Activated CD8-positive, alpha-beta memory T cell treated with anti-CD3 and anti-CD28 coated beads for 48 hours (primary cell): ENCODE data around the gene MGMT.

Experiments
- DNase-seq, 3 experiments: peaks; one replicate each; pipeline ENCODE4 v3.0.0-alpha.2; 2020; ENCODE audit warnings: low read depth in 2 of 3, low spot score in 2 of 3

Gene MGMT

GRCh38 chr10:129581827-129582411, 114.9 kb downstream of the MGMT start:
- DNase-seq = no peak

DNA sequence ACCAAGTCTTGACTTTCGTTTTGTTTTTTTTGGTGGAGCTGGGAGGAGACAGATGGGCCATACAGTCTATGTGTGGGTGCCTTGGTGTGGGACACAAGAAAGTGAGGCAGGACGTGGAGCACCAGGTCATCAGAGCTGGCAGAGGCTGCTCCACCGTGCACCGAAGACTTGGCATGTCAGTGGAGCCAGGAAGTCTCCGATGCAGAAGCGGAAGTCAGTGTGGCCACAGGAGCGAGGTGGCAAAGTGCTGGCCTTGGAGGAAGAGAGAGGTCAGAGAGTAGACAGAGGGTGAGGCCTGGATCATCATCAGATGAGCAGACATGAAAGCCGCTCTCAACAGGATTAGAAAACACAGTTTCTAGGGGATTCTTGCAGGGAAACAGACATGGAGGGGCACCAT, 116.8 kb downstream of the MGMT start:
- no peak for DNase-seq

- no peak for DNase-seq
Observed at GRCh38 chr10:129586898-129587443, 119.9 kb downstream of the MGMT start.

DNA sequence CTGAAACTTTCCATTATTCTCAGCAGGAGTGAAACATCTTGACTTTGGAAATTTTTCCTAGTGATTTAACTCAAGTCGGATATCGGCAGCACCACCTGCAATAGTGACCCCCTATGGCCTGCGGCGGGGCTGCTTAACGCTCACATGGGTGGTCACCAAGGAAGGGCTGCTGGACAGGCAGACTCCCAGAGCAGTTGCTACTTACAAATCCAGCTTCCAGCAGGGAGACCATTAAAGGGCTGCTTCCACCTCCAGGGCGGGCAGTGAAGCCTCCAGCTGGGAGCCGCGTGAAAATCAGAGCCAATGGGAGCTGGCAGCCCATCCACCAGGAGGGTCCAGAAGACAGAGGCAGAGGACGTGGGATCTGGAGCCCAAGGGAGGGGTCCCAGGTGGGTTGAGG, 122.5 kb downstream of the MGMT start:
- DNase-seq = no peak

GRCh38 chr10:129593953-129594352, 126.9 kb downstream of the MGMT start:
- no peak for DNase-seq

DNA sequence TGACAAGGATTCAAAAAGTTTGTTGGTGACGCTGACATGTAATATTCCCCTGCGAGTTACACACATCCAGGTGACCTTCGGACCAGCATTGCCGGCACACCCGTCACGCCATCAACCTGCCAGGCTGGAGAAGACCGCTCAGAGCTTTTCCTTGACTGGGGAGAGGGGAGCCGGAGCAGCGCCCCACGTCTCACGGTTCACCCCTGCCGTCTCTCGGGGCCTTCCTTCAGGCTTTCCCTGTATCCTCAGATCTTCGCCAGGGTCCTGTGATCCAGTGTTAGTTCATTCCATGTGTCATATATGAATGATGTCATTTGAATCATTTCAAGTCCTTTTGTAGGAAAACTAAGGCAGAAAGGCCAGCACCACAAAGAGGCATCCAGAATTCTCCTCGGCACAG, 127.8 kb downstream of the MGMT start:
- no peak for DNase-seq

DNA sequence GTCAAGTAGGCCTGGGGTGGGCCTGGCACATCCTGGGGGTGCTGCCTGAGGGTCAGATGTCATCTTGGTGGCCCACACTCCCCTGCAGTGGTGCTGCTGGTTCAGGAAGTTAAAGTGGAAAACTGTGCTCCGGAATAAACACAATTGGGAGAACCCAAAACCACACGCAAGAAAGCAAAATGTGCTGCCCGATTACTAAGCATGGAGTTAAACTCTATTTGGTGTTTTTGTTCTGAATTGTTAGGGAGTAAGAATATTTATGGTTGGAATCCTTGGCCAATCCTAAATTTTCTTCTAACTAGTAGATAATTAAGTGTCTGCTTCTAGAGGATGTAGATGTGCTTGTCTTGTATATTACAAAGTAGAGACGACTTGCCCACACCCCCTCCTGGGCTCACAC, 131.4 kb downstream of the MGMT start:
- no peak for DNase-seq

DNA sequence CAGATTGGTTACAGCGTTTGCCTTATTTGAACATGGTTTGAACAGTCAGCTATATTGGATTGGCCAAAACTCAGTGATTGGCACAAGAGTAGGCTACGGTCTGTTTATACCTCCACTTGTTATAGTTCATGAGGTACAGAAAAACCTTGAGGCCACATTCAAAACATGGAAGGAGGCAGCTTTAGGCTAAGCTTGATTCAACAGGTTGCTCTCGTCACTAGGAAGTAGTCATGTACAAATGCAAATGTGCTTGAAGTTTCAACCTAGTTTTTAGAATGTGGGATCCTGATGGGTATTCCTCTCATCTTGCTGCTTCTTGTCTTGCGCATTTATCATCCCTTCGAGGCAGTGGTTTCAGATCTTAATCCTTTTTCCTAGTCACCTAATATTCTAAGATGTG, 132.1 kb downstream of the MGMT start:
- no peak for DNase-seq

- no peak for DNase-seq
Observed at GRCh38 chr10:129601737-129602136, 134.7 kb downstream of the MGMT start.

DNA sequence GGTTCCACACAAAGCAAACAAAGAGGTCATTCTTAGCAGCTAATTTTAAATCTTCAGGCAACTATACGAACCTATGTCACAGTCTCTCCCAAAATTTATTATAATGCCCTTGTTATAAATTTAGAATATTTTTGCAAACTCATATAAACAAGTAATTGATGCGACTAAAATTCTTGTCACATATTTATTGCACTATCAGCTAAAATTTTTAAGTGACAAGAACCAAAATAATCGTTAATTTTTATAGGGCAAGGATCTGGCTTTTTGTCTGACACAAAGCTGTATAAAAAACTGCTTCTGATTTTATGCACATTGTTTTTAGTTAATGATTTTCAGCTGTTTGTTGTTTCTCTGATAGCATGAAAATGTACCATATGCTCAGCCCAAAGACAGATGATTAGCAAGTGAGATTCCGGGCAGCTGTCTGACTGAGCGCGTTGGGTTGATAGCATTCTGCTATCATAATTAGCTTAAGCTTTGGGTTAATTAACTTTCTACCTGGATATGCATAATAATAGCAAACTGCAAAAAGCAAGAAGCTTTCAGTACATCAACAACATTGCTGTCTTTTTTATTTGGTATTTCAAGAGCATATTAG, 136.0 kb downstream of the MGMT start:
- DNase-seq = no peak

DNA sequence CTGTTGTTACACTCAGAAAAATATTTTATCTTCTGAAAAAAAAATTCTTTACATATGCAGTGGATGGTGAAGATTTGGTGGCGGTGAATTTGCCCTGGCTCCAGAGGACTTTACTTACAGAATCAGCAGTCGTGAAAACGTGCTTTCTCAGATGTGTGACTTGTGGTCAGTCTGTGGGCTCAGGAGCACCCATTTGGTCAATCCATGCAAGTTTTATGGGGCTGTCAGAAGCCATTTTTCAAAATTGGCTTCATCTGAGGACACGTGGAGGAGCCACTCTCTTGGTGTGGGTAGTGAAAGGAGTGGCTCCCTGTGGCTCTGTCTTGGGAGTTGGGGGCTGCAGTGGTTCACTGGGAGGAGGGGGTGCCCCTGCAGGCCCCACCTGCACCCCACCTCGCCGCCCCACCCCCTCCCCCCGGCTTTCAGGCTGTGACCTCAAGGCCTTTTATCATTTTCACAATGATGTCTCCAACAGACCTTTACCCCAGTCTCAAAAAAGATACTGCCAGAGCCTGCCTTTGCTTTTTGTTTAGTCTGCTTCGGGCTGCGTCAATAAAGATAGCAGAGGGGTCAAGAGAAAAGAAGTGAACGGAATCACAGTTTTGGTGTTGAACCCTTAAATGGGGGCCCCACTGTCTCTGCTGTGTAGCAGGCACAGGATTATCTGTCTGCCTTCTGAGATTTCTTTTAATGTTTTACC, 137.4 kb downstream of the MGMT start:
- no peak for DNase-seq

GRCh38 chr10:129605266-129605985, 138.4 kb downstream of the MGMT start:
- no peak for DNase-seq

GRCh38 chr10:129605986-129606518, 139.0 kb downstream of the MGMT start:
- DNase-seq = no peak

GRCh38 chr10:129607607-129608109, 140.6 kb downstream of the MGMT start:
- no peak for DNase-seq

DNA sequence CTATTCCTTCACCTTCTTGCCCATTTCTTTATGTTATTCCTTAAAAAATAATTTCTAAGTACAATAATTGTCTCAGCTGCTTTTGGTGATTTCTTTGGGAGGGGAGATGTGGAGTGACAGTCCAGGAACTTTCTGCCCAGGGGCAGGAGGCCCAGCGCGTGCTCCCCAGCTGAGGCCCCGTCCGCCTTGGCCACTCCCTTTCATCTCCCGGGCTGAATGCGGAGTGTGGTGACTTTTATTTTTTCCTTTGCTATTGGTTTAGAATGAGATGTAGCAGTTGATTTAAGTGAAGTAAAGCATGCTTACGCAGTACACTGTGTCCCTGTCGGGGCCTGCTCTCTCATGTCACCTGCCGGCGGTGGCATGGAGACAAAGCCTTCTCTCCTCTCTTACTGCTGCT, 141.6 kb downstream of the MGMT start:
- DNase-seq = no peak

- DNase-seq = no peak
Observed at GRCh38 chr10:129609551-129609950, 142.5 kb downstream of the MGMT start.

GRCh38 chr10:129612481-129613109, 145.6 kb downstream of the MGMT start:
- DNase-seq = no peak

- DNase-seq = no peak
Observed at GRCh38 chr10:129613377-129613980, 146.4 kb downstream of the MGMT start.

GRCh38 chr10:129614341-129614740, 147.3 kb downstream of the MGMT start:
- DNase-seq = no peak

GRCh38 chr10:129615381-129615780, 148.3 kb downstream of the MGMT start:
- DNase-seq = no peak
